ENCODE data around the gene TRIM44. TPM values are rescaled to one million over a fixed set of nuclear protein-coding genes. Genes with fewer than 3 reads are reported as not detected.

TRIM44 gene
- total and polyA plus RNA-seq, 2 donors (not counting 3 experiments of a cell fraction or from before 2014, with no cell fraction given), result 31.7 to 72.0 TPM

DNA sequence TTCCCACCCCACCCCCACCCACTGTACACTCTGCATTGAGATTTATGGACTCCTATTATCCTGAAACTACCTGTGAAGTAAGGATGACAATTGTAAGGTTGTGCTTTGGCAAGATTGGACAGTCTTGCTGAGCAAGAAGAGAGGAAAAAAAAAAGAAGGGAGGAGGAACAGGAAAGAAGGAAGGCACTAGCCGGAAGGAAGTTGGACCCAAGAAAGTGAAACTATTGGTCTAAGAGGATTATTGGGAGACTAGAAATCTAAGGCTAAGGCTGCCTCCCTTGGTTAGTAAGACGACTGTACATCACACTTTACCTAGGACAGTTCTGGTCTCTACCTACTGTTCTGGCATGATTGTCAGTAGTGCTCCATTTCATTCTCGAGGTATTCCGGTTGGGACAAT is 12.1 kb upstream of the TRIM44 start:
- no peak for FAIRE-seq
- DNase-seq (ENCODE audit: low read depth, low spot score), result no peak
- no peak overlapping the region for H3K9ac ChIP-seq (replicated peaks; ENCODE audit: extremely low read depth, insufficient read depth, low read length)
- H3K9me3 ChIP-seq (replicated peaks; ENCODE audit: control insufficient read depth, insufficient read depth, low read length), result no peaks in the 10 kb centered on the region
- CTCF ChIA-PET, result interaction anchor here (0.8 to 1.8 kb wide), 2 partner anchors 10 to 11 kb away, joined by 3 to 4 read pairs; no protein-coding TSS in a partner anchor
- H3K27ac ChIP-seq (ENCODE audit: insufficient read depth, low read depth, low read length), result no peak overlapping the region
- H4K20me1 ChIP-seq (replicated peaks; ENCODE audit: control insufficient read depth, extremely low read depth, insufficient read depth, low read length), result no peaks in the 10 kb centered on the region
- BruUV-seq (replicated peaks), result no TSS peak
- no peak overlapping the region for H2AFZ ChIP-seq (ENCODE audit: low read depth, low read length)
- dilution Hi-C loops (cut with MboI; ENCODE audit: extremely low pct_ligation_motif_present, low sequenced_read_pairs), result no loop called here
- H3K4me1 ChIP-seq (ENCODE audit: control insufficient read depth, extremely low read depth, insufficient read depth, low read length), result peaks cover 4% of the 10 kb centered on the region
- no peak overlapping the region for H3K4me3 ChIP-seq (replicated peaks in 1 of 3; ENCODE audit: insufficient read depth in 1 of 3, low read depth in 1 of 3, low read length in 3 of 3)
- POLR2A ChIA-PET, result no interaction called here
- TF ChIP-seq GATA2 (IDR thresholded peaks at IDR 0.05; ENCODE audit: insufficient read depth, insufficient read length, low read depth, low read length) (no peak), EZH2 (IDR thresholded peaks at IDR 0.05; ENCODE audit: borderline replicate concordance, low read depth, low read length, severe bottlenecking) (no peak), POLR2A (IDR thresholded peaks at IDR 0.05; ENCODE audit: low read depth, low read length) (no peak), MYC (IDR thresholded peaks at IDR 0.05; ENCODE audit: low read depth, low read length) (no peak), POLR2AphosphoS5 (IDR thresholded peaks at IDR 0.05; ENCODE audit: insufficient read depth, low read depth, low read length) (no peak), FOS (IDR thresholded peaks at IDR 0.05; ENCODE audit: borderline replicate concordance, insufficient read depth, low read length) (no peak), JUN (IDR thresholded peaks at IDR 0.05; ENCODE audit: borderline replicate concordance, insufficient read depth, insufficient read length, low read depth) (no peak)
- TF ChIP-seq, protein P1, sequence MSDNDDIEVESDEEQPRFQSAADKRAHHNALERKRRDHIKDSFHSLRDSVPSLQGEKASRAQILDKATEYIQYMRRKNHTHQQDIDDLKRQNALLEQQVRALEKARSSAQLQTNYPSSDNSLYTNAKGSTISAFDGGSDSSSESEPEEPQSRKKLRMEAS (IDR thresholded peaks at IDR 0.05; ENCODE audit: insufficient read depth, insufficient read length), result no peak
- TF ChIP-seq, protein P2, sequence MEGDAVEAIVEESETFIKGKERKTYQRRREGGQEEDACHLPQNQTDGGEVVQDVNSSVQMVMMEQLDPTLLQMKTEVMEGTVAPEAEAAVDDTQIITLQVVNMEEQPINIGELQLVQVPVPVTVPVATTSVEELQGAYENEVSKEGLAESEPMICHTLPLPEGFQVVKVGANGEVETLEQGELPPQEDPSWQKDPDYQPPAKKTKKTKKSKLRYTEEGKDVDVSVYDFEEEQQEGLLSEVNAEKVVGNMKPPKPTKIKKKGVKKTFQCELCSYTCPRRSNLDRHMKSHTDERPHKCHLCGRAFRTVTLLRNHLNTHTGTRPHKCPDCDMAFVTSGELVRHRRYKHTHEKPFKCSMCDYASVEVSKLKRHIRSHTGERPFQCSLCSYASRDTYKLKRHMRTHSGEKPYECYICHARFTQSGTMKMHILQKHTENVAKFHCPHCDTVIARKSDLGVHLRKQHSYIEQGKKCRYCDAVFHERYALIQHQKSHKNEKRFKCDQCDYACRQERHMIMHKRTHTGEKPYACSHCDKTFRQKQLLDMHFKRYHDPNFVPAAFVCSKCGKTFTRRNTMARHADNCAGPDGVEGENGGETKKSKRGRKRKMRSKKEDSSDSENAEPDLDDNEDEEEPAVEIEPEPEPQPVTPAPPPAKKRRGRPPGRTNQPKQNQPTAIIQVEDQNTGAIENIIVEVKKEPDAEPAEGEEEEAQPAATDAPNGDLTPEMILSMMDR (IDR thresholded peaks at IDR 0.05; ENCODE audit: extremely low read depth in 1 of 2, insufficient read depth in 1 of 2, low read depth in 1 of 2, low read length in 2 of 2), result no peak
- H3K4me2 ChIP-seq (ENCODE audit: insufficient read depth, low read length), result no peak overlapping the region
- H3K79me2 ChIP-seq (ENCODE audit: control insufficient read depth, insufficient read depth, low read length), result no peaks in the 10 kb centered on the region
- no peaks in the 10 kb centered on the region for H3K27me3 ChIP-seq (ENCODE audit: control insufficient read depth in 2 of 2, insufficient read depth in 2 of 2, low read length in 2 of 2)
- H3K36me3 ChIP-seq (ENCODE audit: control insufficient read depth in 2 of 2, extremely low read depth in 1 of 2, insufficient read depth in 2 of 2, low read length in 2 of 2), result no peaks in the 10 kb centered on the region
- H3K9me1 ChIP-seq (replicated peaks; ENCODE audit: control insufficient read depth, extremely low read depth, insufficient read depth, low read length), result no peaks in the 10 kb centered on the region
- intact Hi-C loops (cut with micrococcal nuclease), result no loop called here
